Upper lobe of left lung (tissue), 6 donors: ENCODE results near the gene SLC6A18. TPM values are rescaled to one million over a fixed set of nuclear protein-coding genes. Genes with fewer than 3 reads are reported as not detected.

Experiments
- ATAC-seq, 2 donors: fragments of 200-7000 bp; cut with Tn5 transposase; one replicate each; pipeline ENCODE4 v1.9.1; 2022; ENCODE audit warnings: mild to moderate bottlenecking in 2 of 2, moderate library complexity in 2 of 2; ENCODE audit not compliant: low FRiP score in 2 of 2
- DNase-seq, 2 donors: peaks; one replicate each; pipeline ENCODE4 v3.0.0-alpha.2; 2019 to 2020
- H3K27ac ChIP-seq, 4 donors: fragments of 200-600 bp; sonication (generic); one replicate each; pipeline ENCODE4 v1.5.1; 2016 to 2019
- H3K27me3 ChIP-seq, 4 donors: fragments of 200-600 bp; sonication (generic); one replicate each; pipeline ENCODE4 v1.5.1; 2017 to 2019
- H3K36me3 ChIP-seq, 4 donors: fragments of 200-600 bp; sonication (generic); one replicate each; pipeline ENCODE4 v1.5.1; 2016 to 2019
- H3K4me1 ChIP-seq, 4 donors: fragments of 200-600 bp; sonication (generic); one replicate each; pipeline ENCODE4 v1.5.1; 2018 to 2019
- H3K4me3 ChIP-seq, 4 donors: fragments of 200-600 bp; sonication (generic); one replicate each; pipeline ENCODE4 v1.5.1; 2017 to 2019; ENCODE audit warnings: mild to moderate bottlenecking in 2 of 4, moderate library complexity in 1 of 4
- H3K9me3 ChIP-seq, 4 donors: fragments of 200-600 bp; sonication (generic); one replicate each; pipeline ENCODE4 v1.5.1; 2018 to 2019
- EP300 ChIP-seq, 4 donors: sonication (generic); formaldehyde crosslinking; IDR thresholded peaks; one replicate each; pipeline ENCODE4 v1.5.1; 2017; ENCODE audit warnings: antibody characterized with exemption in 4 of 4, control low read depth in 2 of 4
- POLR2A ChIP-seq, 4 donors: fragments of 450-650 bp; IDR thresholded peaks; one replicate each; pipeline ENCODE4 v1.5.1; 2016 to 2017; ENCODE audit warnings: antibody characterized with exemption in 4 of 4, mild to moderate bottlenecking in 2 of 4
- POLR2AphosphoS5 ChIP-seq, 2 donors: sonication (generic); formaldehyde crosslinking; IDR thresholded peaks; one replicate each; pipeline ENCODE4 v1.5.1; 2017; ENCODE audit warnings: antibody characterized with exemption in 2 of 2
- WGBS, 2 donors: methylation state at CpG; one replicate each; pipeline ENCODE4 v1.1.5; 2017 to 2018; 5-methylcytosine and 5-hydroxymethylcytosine counted together
- total RNA-seq, 6 donors: library from RNA; depleted of rRNA in 4 of 6; stranded (reverse); fragments of >200 nt in 4 of 6; gene quantifications; one replicate each; pipeline versions ENCODE4 v1.1.0 to v1.2.1, GENCODE V29; 2016 to 2021
- TF ChIP-seq, protein P1 (sequence below), 6 experiments: fragments of 450-650 bp in 4 of 6; fragments of 200-600 bp in 2 of 6; sonication (generic) in 2 of 6; IDR thresholded peaks; one replicate each; pipeline ENCODE4 v1.5.1; 2016 to 2019; ENCODE audit warnings: antibody characterized with exemption in 6 of 6
- donor health status: DM: no; HTN: no; CAD: no; lungs with moderate emphysema.
- donor health status: DM: no; HTN: yes; CAD: no; lungs with severe emphysema.

Gene SLC6A18
- total RNA-seq, 6 donors from 2014 or later, result not detected

DNA sequence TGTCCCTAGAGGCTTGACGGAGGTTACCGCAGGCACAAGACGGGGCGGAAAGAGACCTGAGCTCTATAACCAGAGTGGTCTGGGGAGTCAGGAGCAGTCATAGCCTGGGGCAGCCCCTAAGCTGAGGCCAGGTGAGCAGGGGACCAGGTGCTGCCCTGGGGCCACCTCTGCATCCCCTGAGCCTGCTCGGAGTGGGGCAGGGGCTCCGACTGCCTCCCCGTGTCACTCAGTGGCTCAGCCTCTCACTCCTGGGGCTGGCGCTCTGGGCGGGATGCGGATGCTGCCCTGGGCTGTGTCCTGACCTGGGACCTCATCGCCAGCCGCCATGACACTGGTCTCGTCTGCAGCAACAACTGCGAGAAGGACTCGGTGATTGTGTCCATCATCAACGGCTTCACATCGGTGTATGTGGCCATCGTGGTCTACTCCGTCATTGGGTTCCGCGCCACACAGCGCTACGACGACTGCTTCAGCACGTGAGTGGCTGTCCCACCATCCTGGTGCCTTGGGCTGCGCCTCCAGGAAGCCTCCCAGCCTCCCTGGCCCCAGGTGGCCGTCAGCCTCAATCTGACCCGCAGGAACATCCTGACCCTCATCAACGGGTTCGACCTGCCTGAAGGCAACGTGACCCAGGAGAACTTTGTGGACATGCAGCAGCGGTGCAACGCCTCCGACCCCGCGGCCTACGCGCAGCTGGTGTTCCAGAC, 8.8 kb upstream of the SLC6A18 start:
- 92 to 98% methylated on average over 9 to 31 of the region's 38 CpGs for WGBS, 2 donors
- H3K4me3 ChIP-seq, result no peak overlapping the region
- no peaks in the 10 kb centered on the region for H3K4me1 ChIP-seq
- no peaks in the 10 kb centered on the region for H3K27me3 ChIP-seq
- H3K9me3 ChIP-seq, result no peaks in the 10 kb centered on the region
- no peak overlapping the region for H3K27ac ChIP-seq
- DNase-seq, result peak in 1 of 2 donors; percentile 69
- no peaks in the 10 kb centered on the region for H3K36me3 ChIP-seq
- no peak for ATAC-seq
- TF ChIP-seq EP300 (IDR thresholded peaks at IDR 0.05) (no peak), POLR2A (IDR thresholded peaks at IDR 0.05) (no peak)

DNA sequence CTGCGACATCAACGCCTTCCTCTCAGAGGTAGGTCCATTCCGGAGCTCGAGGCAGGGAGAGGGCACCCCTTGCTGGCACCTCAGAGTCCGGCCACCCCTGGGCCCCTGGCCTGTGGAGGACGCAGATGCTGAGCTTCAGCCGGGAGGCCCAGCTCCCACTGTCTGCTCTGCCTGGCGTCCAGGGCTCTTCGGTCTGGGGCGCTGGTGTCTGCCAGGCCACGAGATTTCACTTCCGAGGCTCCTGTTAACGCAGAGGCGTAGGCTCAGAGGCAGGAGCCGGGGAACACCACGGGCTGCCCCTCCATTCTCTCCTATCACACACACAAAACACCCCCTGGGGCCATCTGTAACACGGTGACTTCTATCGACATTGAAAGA, 8.3 kb upstream of the SLC6A18 start:
- no peaks in the 10 kb centered on the region for H3K4me1 ChIP-seq
- no peaks in the 10 kb centered on the region for H3K36me3 ChIP-seq
- H3K4me3 ChIP-seq, result no peak overlapping the region
- H3K9me3 ChIP-seq, result no peaks in the 10 kb centered on the region
- WGBS, 2 donors, result 83 to 86% methylated on average over 11 to 18 of the region's 18 CpGs
- H3K27me3 ChIP-seq, result no peaks in the 10 kb centered on the region
- no peak overlapping the region for H3K27ac ChIP-seq
- TF ChIP-seq POLR2A (IDR thresholded peaks at IDR 0.05), result no peak
- TF ChIP-seq EP300 (IDR thresholded peaks at IDR 0.05), result no peak
- TF ChIP-seq, protein P1, sequence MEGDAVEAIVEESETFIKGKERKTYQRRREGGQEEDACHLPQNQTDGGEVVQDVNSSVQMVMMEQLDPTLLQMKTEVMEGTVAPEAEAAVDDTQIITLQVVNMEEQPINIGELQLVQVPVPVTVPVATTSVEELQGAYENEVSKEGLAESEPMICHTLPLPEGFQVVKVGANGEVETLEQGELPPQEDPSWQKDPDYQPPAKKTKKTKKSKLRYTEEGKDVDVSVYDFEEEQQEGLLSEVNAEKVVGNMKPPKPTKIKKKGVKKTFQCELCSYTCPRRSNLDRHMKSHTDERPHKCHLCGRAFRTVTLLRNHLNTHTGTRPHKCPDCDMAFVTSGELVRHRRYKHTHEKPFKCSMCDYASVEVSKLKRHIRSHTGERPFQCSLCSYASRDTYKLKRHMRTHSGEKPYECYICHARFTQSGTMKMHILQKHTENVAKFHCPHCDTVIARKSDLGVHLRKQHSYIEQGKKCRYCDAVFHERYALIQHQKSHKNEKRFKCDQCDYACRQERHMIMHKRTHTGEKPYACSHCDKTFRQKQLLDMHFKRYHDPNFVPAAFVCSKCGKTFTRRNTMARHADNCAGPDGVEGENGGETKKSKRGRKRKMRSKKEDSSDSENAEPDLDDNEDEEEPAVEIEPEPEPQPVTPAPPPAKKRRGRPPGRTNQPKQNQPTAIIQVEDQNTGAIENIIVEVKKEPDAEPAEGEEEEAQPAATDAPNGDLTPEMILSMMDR (IDR thresholded peaks at IDR 0.05), result no peak
- TF ChIP-seq POLR2AphosphoS5 (IDR thresholded peaks at IDR 0.05), result no peak
- DNase-seq (peak in 1 of 2 donors; percentile 83), ATAC-seq (no peak)

DNA sequence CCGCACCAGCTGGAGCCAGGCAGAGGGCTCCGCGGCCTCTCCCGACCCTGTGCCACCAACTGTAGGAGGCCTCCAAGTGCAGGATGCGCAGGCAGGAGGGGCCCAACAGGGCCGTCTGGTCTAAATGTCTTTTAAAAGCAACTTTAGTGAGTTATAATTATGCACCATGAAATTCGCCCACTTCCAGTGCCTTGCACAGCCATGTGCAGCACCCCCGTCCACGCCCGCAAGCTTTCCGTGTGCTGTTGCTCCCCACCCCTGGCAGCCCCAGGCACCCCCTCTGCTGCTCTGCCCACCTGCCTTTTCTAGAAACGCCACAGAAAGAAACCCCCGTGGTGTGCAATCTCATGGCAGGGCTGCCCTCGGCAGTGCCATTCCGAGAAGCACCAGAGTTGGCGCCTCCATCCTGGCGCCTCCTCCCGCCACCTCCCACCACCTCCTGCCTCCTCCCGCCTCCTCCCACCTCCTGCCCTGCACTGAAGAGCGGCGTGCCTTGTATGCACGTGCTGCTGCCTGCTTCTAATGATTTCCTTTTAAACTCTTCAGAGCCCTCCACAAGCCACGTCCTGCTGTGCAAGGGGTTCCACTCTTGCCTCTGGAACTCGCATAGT, 7.5 kb upstream of the SLC6A18 start:
- H3K27me3 ChIP-seq, result no peaks in the 10 kb centered on the region
- no peak overlapping the region for H3K27ac ChIP-seq
- H3K9me3 ChIP-seq, result no peaks in the 10 kb centered on the region
- no peak overlapping the region for H3K4me3 ChIP-seq
- ATAC-seq (no peak), DNase-seq (peak in 1 of 2 donors; percentile 61)
- TF ChIP-seq EP300 (IDR thresholded peaks at IDR 0.05) (no peak), POLR2AphosphoS5 (IDR thresholded peaks at IDR 0.05) (no peak), POLR2A (IDR thresholded peaks at IDR 0.05) (no peak)
- TF ChIP-seq, protein P1 (IDR thresholded peaks at IDR 0.05), result no peak
- WGBS, 2 donors, result 37 to 48% methylated on average over 19 to 24 of the region's 24 CpGs
- no peaks in the 10 kb centered on the region for H3K4me1 ChIP-seq
- H3K36me3 ChIP-seq, result no peaks in the 10 kb centered on the region

DNA sequence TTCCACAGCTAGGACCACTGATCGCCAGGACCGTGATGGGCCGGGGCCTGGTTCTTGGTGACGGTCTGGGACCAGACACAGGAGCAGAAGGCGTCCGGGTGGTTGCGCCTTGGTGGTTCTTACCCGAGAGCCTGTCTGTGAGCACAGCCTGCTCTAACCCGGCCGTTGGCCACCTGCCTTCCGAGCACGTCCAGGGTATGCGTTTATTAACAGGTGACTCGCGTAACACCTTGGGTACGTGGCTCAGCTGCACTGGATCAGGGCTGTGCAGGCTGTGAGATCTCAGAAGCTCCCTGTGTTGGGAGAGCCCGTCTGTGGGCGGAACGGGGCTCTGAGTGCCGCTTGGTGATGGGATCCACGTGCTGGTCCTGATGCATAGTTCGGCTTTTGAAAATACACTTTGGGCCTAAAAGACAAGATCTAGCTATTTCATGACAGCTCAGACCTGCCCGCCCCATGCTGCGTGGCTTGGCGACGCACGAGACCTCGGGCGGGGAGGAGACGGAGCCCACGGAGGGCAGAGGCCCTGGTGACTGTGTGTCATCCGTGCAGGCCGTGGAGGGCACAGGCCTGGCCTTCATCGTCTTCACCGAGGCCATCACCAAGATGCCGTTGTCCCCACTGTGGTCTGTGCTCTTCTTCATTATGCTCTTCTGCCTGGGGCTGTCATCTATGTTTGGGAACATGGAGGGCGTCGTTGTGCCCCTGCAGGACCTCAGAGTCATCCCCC, 6.7 kb upstream of the SLC6A18 start:
- no peaks in the 10 kb centered on the region for H3K36me3 ChIP-seq

More for the DNA sequence above, 6.7 kb upstream of the SLC6A18 start:
- Histone ChIP-seq H3K9me3 (no peaks in the 10 kb centered on the region), H3K27ac (no peak overlapping the region), H3K4me1 (no peaks in the 10 kb centered on the region), H3K4me3 (no peak overlapping the region), H3K27me3 (no peaks in the 10 kb centered on the region)
- 86 to 89% methylated on average over 26 to 38 of the region's 38 CpGs for WGBS, 2 donors
- peak in 1 of 2 donors; percentile 55 for DNase-seq
- ATAC-seq, result no peak
- TF ChIP-seq EP300 (IDR thresholded peaks at IDR 0.05), result no peak
- no peak for TF ChIP-seq POLR2AphosphoS5 (IDR thresholded peaks at IDR 0.05)
- TF ChIP-seq POLR2A (IDR thresholded peaks at IDR 0.05), result no peak
- TF ChIP-seq, protein P1 (IDR thresholded peaks at IDR 0.05), result no peak
